GM21737 (cell line): Measurements from ENCODE around the gene ZNF678.
"Not testable (repeated sequence)": the region's sequence is repeated elsewhere in the genome, so short reads cannot be mapped to it uniquely, and the experiment has no call there.

ENCODE experiments used
- ATAC-seq: cut with Tn5 transposase; IDR thresholded peaks from one replicate; pipeline ENCODE4 v1.9.1; 2021; ENCODE audit warnings: mild to moderate bottlenecking, moderate library complexity; ENCODE audit not compliant: unreplicated experiment

The ZNF678 gene

DNA sequence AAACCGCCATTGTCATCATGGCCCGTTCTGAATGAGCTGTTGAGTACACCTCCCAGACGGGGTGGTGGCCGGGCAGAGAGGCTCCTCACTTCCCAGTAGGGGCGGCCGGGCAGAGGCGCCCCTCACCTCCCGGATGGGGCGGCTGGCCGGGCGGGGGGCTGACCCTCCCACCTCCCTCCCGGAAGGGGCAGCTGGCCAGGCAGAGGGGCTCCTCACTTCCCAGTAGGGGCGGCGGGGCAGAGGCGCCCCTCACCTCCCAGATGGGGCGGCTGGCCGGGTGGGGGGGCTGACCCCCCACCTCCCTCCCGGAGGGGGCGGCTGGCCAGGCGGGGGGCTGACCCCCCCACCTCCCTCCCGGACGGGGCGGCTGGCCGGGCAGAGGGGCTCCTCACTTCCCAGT is 147.1 kb downstream of the ZNF678 start:
- ATAC-seq: not testable (repeated sequence)

DNA sequence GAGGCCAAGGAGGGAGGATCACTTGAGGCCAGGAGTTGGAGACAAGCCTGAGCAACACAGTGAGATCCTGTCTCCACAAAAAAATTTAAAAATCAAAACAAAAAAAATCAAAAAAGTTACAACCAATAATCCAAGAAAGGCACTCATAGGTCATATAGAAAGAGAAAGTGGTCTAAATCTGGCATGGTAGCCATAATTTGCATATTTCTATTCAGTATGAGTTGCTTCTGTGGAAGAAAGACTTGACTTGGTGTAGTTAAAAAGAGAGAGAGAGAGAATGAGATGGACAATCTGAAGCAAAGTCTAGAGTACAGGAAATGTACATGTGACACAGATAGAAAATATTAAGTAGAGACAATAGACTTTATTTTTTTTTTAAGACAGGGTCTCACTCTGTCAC is 149.3 kb downstream of the ZNF678 start:
- ATAC-seq: no peak

DNA sequence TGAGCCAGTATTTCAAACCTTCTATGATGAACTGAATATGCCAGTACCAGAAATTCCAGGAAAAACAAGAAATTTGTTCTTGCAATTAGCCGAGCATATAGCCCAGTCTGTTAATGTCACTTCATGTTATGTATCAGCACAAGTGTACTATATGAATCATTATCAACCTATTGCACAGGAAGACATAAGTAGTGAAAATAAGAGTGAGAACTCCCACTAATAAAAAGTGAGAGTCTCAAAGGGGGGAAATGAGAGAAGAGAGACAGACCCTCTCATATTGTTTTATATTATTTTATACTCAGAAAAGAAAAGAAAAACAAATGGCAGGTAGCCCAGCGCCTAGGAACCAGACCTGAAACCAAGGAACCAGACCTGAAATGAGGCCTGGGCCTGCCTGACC is 155.6 kb downstream of the ZNF678 start:
- no peak for ATAC-seq

DNA sequence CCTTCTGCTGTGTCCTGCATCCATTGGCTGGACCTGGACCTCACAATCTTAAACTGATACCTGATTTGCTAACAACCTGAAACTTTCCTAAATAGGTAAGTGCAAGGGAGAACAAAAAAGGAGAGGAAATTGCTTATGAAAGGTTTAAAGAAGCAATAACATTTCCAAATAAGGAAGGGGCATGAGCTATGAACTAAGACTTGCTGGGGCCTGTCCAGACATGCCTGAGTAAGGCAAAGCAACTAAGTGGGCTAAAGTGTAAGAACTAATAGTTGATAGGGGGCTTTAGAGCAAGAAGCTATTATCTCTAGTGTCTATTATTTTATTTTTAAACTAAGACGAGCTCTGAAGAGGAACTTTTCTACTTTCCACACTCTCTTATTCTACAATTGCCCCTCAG is 160.1 kb downstream of the ZNF678 start:
- ATAC-seq: no peak

DNA sequence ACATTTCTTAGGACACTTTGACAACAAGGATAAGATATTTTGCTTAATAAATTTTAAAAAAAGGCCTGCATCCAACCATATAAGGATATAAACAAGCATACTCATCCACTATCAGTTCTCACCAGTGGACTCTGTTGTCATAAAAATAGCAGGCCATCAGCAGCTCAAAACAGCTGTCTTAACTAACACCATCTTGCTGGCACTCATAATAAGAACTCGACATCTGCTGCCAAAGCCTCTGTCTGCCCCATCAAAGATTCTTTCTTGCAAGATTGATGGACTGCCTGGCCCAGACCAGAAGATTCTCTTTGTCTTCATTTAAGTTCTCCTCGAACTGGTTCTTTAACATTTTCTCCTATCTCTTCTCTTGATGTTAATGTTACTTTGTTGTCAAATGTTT is 161.7 kb downstream of the ZNF678 start:
- no peak for ATAC-seq

DNA sequence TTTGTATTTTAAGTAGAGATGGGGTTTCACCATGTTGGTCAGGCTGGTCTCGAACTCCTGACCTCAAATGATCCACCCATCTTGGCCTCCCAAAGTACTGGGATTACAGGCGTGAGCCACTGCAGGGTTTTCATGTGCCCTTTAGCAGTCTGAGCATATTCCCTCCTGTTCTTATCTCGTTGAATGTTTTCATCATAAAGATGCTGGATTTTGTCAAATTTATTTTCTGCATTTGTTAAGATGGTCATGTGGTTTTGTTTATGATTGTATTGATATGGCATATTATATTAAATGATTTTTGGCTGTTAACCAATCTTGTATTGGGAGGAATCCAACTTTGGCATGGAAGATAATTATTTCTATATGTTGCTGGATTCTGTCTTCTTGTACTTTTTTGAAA is 163.0 kb downstream of the ZNF678 start:
- ATAC-seq: no peak
